HFFc6 (cell line): ENCODE data around the gene TFB2M. TPM values are rescaled to one million over a fixed set of nuclear protein-coding genes. Genes with fewer than 3 reads are reported as not detected.
"Not testable (repeated sequence)": the region's sequence is repeated elsewhere in the genome, so short reads cannot be mapped to it uniquely, and the experiment has no call there.

Experiments
- DNase-seq: peaks from one replicate; pipeline ENCODE4 v3.0.0-alpha.2; 2018
- H3K27ac Mint-ChIP-seq: 2 replicates; pipeline ENCODE4 v1.8.0; 2020; ENCODE audit warnings: mild to moderate bottlenecking, mixed read lengths
- H3K27me3 Mint-ChIP-seq: 2 replicates; pipeline ENCODE4 v1.8.0; 2021; ENCODE audit warnings: mild to moderate bottlenecking, moderate library complexity, mixed read lengths; ENCODE audit not compliant: insufficient read depth
- H3K36me3 Mint-ChIP-seq: 2 replicates; pipeline ENCODE4 v1.8.0; 2021; ENCODE audit warnings: low read depth, mixed read lengths
- H3K4me1 Mint-ChIP-seq: 2 replicates; pipeline ENCODE4 v1.8.0; 2020; ENCODE audit warnings: low read depth, mixed read lengths
- H3K4me3 Mint-ChIP-seq: 2 replicates; pipeline ENCODE4 v1.8.0; 2020; ENCODE audit warnings: mild to moderate bottlenecking, moderate library complexity, mixed read lengths
- H3K9me3 Mint-ChIP-seq: 2 replicates; pipeline ENCODE4 v1.8.0; 2020; ENCODE audit warnings: mild to moderate bottlenecking, mixed read lengths
- CTCF ChIP-seq: fragments of 200-600 bp; sonication (generic); IDR thresholded peaks from 2 replicates; pipeline ENCODE4 v1.5.0; 2021; ENCODE audit warnings: antibody characterized with exemption, mild to moderate bottlenecking
- long read RNA-seq: library from polyadenylated mRNA; unstranded; transcript quantifications from one replicate; pipeline ENCODE4 v2.0.0, GENCODE V29; 2019
- total RNA-seq, 6 experiments: library from RNA; stranded (reverse); fragmentation: NEBNext Ultra II Directional; extraction: Animal tissue kit (Norgen Biotek cat#: 25700); gene quantifications; 2 replicates in 1 of 6; 3 replicates in 5 of 6; pipeline ENCODE4 v1.2.3, GENCODE V29; 2021

Gene TFB2M
- total RNA-seq, result 10 to 100 TPM; 21.2 to 25.0 (median 23.0) TPM
- long read RNA-seq, transcript TFB2M-201 (8 exons, 1,848 nt), result major isoform, 64 of 82 reads
- long read RNA-seq, partial matches to known transcripts, result 2 of 82 reads
- long read RNA-seq, other reads (novel, unspliced or antisense), result 16 of 82 reads

DNA sequence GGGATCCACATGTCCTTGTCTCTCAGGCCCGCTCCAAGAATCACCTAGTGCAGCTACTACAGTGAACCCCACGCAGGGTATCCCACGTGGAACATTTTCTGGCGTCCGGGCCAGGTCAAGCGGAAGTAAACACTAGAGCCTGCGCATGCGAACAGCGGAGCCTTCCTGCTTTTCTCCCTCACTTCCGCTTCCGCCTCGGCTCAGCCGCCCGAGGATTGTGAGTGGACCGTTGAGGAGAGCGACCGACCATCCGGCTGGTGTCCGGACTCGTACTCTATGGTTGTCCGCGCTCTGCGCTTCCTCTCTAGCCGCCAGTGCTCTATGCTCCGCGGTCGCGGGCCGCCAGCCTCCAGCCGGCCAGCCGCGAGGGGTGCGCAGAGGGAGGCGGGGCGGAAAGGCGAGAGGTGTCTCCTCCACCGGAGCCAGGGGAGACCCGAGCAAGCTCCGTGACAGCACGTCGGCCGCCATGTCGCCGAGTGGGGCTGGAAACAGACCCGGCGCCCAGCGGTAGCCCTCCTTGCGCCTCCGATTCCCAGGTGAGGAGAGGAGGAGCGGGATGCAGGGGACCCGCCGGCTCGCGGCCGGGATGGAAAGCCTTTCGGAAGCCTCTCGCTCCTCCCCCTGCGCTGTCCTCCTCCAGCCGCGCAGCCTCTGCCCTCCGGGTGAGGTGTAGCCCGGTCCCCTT lies at the start of gene TFB2M, which contains the start of gene CNST:
TSS of gene TFB2M (minus strand) at position 134 of the 685 bp plus-strand sequence. CDS start at position 11, 123 bp downstream.
TSS of gene CNST (plus strand) at position 329 of the 685 bp plus-strand sequence. CDS start 25,107 bp downstream, outside the sequence.
- peak; percentile 99 for DNase-seq
- Mint-ChIP-seq H3K27ac (peak within 1 kb of the TSS; percentile 95), H3K4me1 (peaks cover 39% of the 10 kb centered on the region), H3K4me3 (peak within 1 kb of the TSS; percentile 99), H3K27me3 (peaks cover 2% of the 10 kb centered on the region), H3K36me3 (peaks cover 45% of the 10 kb centered on the region), H3K9me3 (peaks cover 12% of the 10 kb centered on the region)
- no peak for TF ChIP-seq CTCF

- peaks cover 81% of the 10 kb centered on the region for H3K4me1 Mint-ChIP-seq
- no peak for DNase-seq
- H3K36me3 Mint-ChIP-seq, result peaks cover 36% of the 10 kb centered on the region
- H3K4me3 Mint-ChIP-seq, result no peak overlapping the region
- TF ChIP-seq CTCF, result no peak
- H3K27ac Mint-ChIP-seq, result peak overlapping the region; percentile 37
- no peaks in the 10 kb centered on the region for H3K9me3 Mint-ChIP-seq
- H3K27me3 Mint-ChIP-seq, result peaks cover 6% of the 10 kb centered on the region; the same call in 1 of the 2 replicates
Observed at GRCh38 chr1:246613096-246613758, 47.2 kb upstream of the TFB2M start.

- TF ChIP-seq CTCF, result no peak
- Mint-ChIP-seq H3K36me3 (peaks cover 45% of the 10 kb centered on the region), H3K4me3 (peak overlapping the region; percentile 81), H3K27ac (peak overlapping the region; percentile 97), H3K4me1 (peaks cover 69% of the 10 kb centered on the region), H3K9me3 (peaks cover 12% of the 10 kb centered on the region), H3K27me3 (peaks cover 6% of the 10 kb centered on the region; the same call in 1 of the 2 replicates)
- peak; percentile 70 for DNase-seq
Observed at GRCh38 chr1:246609632-246610031, 43.6 kb upstream of the TFB2M start.

- Mint-ChIP-seq H3K27ac (peak overlapping the region; percentile 97), H3K9me3 (peaks cover 12% of the 10 kb centered on the region), H3K4me1 (peaks cover 67% of the 10 kb centered on the region), H3K36me3 (peaks cover 42% of the 10 kb centered on the region), H3K4me3 (peak overlapping the region; percentile 81), H3K27me3 (peaks cover 6% of the 10 kb centered on the region; the same call in 1 of the 2 replicates)
- peak; percentile 96 for DNase-seq
- TF ChIP-seq CTCF, result peak; percentile 73
Observed at GRCh38 chr1:246608616-246609376, 42.7 kb upstream of the TFB2M start.

- TF ChIP-seq CTCF, result no peak
- H3K9me3 Mint-ChIP-seq, result peaks cover 18% of the 10 kb centered on the region
- peak overlapping the region; percentile 97 for H3K27ac Mint-ChIP-seq
- peaks cover 55% of the 10 kb centered on the region for H3K36me3 Mint-ChIP-seq
- DNase-seq, result no peak
- H3K4me1 Mint-ChIP-seq, result peaks cover 68% of the 10 kb centered on the region
- peak overlapping the region; percentile 24; the same call in 1 of the 2 replicates for H3K4me3 Mint-ChIP-seq
- peaks cover 6% of the 10 kb centered on the region; the same call in 1 of the 2 replicates for H3K27me3 Mint-ChIP-seq
Observed at GRCh38 chr1:246607462-246607861, 41.4 kb upstream of the TFB2M start.

- not testable (repeated sequence) for DNase-seq, H3K4me3 Mint-ChIP-seq, H3K27me3 Mint-ChIP-seq
- 0 out of 2 replicates have a peak overlapping the region, but pooled peaks have one; percentile 11 for H3K27ac Mint-ChIP-seq
- H3K9me3 Mint-ChIP-seq, result peaks cover 18% of the 10 kb centered on the region
- H3K4me1 Mint-ChIP-seq, result peaks cover 65% of the 10 kb centered on the region
- H3K36me3 Mint-ChIP-seq, result peaks cover 55% of the 10 kb centered on the region
Observed at GRCh38 chr1:246605231-246605630, 39.2 kb upstream of the TFB2M start.
